ENCODE measurements around the gene MAB21L1. TPM values are rescaled to one million over a fixed set of nuclear protein-coding genes. Genes with fewer than 3 reads are reported as not detected.

The MAB21L1 gene
- 0.28 TPM for total RNA-seq

DNA sequence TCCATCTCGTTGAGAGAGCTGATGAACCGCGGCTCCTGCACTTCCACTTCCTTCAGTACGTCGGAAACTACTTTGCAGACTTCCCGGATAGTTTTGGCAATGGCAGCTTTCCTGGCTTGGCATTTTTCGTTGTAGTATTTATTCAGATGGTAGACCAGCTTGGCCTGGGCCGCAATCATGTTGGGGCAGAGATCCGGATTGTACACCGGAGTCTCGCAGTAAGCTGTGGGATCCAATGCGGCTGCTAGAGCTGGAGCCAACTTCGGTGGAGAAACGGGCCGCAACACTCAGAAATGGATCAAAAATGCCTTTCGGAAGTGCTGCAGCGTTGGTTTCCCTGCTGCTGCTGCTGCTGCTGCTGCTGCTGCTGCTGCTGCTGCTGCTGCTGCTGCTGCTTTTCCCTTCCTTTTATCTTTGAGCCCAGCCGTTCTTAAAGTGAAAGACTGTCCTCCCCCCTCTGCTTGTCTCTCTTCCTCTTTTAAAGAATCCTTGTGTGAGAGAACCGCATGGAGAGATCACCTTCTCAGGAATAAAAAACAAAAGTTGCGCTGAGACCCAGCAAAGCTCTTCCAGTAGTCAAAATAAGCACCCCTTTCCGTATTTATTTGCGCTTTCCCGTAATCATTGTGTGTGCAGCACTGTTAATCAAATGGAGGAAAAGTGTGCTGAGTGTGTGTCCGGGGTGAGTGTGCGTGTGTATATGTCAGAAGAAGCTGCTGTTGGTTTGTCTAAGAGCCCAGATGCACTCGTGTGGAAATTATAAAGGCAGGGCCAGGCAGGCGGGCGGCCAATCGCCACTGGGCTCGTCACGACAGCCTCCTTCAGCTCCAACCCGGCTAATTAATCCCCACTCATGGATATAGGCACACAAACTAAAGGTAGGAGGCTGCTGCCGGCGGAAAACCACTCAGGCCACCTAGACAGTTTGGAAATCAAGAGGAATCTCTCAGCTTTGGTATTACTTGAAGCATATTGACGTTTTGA lies at the start of gene MAB21L1:
Gene MAB21L1 (minus strand): TSS at position 730 of the 984 bp plus-strand sequence. CDS start 551 bp downstream, at position 179.
- peak; percentile 66 for ATAC-seq

DNA sequence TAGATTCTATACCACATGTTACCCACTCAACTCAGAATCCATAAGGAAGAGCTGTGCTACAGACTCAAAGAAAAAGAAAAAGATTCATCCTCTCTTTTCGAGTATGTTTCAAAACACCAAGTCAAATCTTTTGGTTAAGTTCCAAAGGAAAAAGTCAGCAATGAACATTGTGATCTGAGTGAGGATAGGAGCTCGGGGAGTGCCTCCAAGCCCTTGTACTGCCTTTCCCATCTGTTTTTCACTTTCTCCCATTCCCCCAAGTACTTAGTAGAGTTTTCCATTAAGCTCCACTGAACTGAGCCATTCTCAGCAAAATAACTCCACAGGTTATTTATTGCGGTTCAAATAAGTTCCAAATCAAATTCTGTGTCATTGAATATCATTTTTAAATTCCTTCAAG lies 47.7 kb upstream of the MAB21L1 start:
- ATAC-seq: no peak

DNA sequence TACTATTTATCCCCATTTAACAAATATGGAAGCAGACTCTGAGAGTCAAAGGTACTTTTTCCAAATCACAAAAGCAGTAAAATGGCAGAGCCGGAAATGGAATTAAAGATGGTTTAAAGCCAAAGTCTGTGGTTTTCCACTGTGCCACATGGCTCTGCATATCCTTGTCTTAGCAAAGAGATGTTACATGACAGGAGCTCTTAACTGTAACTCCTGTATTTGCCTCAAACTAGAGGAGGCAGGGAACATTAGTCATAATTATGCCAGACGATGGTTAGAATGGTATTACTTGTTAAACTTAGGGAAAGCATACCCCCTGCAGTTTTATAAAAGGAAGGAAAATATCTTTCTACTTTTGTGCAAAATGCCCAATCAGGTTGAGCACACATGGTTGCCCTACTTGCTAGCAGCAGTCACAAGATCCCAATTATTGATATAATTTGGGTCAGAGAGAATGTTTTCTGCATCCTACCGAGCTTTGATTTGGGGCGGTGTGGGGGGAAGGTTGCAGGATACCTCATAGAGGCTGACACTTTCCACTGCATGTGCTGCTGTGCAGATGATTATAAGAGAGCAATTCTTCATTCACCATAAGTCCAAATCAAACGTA lies 42.0 kb upstream of the MAB21L1 start:
- no peak for ATAC-seq

DNA sequence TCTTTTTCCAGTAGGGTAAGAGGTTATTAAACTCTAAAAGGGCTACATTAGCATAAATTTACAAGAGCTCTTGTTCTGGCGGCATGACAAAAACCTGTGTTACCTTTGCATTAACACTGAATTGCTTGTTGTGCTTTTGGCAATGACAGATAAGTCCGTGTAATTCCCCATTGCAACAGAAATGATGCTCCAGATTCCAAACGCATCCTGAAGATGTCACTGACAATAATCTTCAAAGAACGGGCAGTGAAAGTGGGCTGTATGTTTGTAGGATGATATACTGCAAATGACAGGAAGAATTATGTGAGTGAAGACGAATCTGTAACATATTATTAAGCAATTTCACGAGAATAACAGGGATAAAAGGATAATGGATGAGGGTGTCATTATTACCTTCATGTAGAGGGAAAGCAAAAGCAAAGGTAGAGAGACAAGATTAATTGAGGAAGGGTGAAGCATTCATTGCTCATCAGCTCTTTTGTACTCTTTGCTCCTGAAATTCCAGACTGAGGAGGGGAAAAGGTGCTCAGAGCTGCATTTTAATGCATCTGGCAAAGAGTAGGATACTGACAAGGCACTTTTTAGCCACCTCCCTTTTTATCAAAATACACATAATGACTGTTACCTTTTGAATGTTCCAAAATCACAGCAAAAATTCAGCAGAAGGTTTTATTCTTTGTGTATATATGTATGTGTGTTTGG lies 38.5 kb upstream of the MAB21L1 start:
- no peak for ATAC-seq

DNA sequence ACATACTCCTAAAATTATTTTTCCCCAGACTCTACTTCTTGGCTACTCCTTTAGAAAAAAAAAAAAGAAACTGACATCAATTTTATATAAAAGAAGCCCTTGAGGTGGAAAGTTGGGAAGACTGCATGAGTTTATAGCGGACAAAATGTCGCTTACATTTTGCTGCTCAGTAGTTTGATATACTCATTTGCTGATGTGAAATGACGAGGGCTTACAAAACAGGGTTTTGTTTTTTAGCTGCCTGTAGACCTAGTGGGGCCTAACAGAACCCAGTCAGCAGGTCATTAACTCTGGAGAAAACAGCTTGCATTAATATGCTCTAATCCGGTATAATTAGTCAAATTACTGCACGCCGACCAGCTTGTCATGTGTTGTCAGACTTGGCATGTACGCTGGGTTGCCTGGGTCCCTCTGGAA lies 37.6 kb upstream of the MAB21L1 start:
- ATAC-seq: no peak

DNA sequence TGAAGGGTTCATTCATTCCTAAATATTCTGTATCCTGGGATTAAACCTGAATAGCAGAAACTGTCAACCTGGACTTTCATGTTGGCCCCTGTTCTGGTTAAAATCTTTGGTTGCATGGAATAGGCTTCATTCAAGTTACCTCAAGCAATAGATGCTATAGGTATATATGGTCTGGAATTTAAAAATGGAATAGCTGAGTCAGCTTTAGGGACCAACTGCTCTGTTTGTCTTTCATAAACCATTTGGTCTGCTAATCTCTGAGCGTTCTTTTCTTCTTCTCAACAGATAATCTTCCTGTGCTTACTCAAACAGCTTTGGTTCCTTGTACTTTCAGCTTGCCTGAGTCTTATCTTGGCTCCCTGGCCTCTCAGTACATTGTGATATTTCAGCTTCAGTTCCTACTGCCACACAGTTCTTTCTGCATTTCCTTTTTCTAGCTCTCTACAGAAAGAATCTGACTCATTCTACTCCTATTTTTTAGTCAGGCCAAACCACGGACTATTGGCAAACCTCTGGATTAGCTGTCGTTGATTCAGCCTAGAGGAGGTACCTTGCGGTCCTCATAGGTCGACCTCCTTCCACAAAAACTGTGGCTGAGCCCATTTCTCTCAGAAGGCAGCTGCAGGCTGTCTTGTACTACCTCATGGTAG lies 35.9 kb upstream of the MAB21L1 start:
- peak; percentile 32 for ATAC-seq

DNA sequence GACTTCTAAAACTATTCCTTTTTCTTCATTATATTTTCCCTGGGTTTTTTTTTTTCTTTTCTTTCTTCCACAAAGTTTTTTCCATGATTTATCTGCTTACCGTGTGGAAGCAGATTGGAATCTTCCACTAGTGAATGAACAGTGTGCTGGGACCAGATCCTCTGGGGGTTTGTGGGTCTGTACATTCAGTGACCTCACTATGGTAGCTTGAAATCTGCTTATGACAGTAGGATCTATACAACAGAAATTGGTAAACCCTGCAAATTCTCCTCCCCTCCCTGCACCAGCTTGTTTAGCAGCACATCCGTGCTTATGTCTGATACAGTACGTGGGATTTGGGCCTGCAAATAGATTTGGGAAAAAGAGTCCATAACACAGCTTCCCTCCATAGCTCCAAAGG lies 26.0 kb upstream of the MAB21L1 start:
- no peak for ATAC-seq

DNA sequence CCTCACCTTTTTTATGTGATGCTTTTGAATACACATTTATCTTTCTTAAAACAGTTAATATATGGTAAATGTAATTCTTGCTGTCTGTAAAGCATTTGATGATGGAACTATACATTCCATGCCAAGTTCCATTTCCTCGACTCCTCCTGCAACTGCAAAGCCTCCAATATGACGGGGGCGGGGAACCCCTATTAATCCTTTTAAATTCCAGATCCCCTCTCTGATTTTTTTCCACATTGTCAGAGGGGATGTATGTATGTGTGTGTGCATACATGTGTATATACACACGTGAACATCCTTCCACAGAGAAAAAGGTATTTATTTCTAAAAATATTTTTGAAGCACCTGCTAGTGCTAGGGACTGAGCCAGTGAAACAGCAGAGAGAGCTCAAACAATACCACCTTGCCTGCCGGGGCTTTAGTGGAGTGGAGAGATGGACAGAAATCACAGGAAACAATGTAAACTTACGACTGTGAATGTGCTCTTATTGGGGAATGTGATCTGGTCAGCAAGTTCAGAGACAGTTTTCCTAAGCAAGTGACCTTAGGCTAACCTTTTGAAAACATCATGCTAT lies 25.3 kb upstream of the MAB21L1 start:
- no peak for ATAC-seq

DNA sequence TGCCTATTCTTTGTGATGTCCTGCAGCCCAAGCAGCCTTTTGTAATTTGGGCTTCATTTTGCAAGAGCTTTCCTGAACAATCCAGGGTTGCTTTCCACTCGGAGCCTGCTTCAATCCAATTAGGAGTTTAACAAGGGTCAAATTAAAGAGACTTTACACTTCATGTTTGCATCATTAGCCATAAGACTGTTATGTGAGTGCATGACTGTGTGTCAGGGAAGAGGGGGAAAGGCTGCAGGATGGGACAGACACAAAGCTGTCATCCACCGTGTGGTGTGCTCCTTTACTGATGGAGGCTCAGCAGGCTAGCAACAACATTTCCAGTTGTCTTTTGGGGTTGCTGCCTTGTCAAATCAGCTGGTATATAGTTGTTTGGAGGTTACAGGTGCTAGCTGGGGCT lies 23.7 kb upstream of the MAB21L1 start:
- no peak for ATAC-seq

DNA sequence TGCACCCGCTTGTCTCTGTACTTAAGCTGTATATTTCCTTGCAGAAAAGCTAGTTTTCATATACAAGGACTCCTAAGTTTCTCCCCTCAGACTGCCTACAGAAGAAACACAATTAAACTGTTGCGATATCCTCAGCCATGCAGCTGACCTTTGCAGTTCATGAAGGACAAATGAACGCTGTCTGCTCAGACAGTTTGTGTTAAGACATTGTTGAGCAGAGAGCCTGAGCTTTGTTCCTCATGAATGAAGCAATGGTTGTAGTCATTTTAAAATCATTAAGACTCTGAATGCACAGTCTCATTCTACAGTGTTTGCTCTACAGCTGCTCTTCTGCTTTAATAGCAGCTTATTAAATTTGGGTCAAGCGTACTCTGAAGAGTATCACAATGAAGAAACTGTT lies 23.2 kb upstream of the MAB21L1 start:
- no peak for ATAC-seq

DNA sequence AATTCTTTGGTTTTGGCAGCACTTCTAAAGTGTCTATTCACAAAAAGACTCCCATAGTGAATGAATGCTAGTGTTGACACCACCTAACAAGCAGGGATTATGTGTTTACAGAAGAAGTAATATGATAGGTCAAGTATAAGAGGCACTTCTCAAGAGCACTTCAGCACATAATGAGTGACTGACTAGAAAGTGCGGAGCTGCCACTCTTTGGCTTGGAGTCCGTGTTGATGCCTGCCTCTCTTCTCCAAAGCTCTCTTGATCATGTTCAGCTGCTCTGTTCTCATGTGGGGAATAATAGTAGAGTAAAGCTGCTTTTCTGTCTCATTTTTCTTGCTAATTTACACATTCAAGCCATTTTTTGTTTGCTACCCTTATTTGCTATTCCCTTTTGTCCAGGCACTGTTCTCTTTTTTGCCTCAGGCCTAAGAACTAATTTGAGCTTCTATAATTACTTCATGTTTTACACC lies 22.7 kb upstream of the MAB21L1 start:
- ATAC-seq: no peak

DNA sequence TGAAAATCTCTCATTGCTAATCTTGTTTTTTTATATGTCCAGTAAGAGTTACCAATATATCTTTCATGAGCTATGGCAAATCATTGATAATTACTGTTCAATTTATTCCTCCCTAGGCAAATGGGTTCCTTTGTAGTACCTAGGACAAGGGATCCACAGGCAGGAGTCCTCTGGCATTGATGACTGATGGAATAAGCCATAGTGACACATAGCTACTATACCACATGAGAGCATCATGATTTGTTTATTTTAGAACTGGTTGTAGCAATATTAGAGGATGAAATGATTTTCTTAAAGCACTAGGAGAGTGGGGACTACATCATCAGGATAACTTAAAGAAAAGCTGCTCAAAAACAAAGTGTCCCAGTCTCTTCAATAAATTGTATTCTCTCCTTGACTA lies 21.7 kb upstream of the MAB21L1 start:
- no peak for ATAC-seq

DNA sequence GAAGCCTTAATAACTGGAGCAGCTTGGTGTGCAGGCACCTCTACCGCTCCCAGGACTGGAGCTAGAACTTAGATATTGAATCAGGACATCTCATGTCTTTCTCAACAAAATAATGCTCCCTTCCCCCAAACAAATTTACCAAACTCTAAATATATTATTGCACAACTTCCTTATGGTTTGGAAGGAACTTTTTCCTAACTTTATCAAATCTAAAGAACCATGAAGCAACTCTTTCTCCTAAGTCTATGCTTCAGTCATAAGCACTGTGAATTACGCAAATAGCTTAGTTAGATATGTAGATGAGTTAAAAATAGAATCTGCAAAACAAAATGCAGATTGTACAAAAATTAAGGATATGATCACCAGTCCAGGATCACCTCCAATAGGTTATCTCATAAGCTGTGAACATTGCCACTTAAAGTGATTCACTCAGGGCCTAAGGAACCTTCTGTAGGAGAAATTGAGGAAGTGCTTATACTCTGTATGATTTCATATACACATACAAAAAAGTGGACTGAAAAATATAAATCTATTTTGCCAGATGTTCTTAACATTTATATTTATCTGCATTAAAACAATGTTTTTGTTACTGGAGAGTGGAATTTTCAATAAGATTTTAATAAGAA lies 20.4 kb upstream of the MAB21L1 start:
- ATAC-seq: no peak

DNA sequence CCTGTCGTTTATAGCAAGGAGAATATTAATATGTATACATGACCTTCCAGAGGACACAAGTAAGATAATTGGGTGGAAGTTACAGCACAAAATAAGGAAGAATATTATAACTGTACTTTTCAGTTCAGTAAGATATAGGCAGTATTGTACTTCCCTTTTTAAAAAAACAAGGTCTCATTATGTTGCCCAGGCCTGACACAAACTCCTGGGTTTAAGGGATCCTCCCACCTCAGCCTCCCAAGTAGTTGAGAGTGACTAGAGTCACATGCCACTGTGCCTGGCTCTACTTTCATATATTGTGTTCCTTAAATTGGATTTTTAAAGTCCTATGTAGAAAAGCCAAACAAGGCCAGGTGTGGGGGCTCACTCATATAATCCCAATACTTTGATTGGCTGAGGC lies 19.5 kb upstream of the MAB21L1 start:
- ATAC-seq: no peak

DNA sequence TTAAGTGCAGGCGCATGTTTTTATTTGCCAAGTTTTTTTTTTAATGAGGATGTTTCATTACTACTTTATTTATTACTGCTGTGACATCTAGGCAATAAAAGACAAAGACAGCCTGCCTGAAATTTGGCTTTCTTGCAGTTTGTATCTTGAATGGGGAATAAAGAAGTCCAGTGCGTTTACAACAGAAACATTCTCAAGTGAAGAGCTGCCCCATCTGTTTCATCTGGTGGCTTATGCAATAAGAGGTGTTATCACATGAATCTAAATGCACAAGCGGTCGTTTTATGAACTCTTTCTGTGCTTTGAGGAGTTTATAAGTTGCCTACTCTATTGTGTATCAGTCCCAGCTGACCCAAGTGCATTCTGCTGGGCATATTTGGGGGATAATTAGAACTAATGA lies 12.6 kb upstream of the MAB21L1 start:
- ATAC-seq: no peak

DNA sequence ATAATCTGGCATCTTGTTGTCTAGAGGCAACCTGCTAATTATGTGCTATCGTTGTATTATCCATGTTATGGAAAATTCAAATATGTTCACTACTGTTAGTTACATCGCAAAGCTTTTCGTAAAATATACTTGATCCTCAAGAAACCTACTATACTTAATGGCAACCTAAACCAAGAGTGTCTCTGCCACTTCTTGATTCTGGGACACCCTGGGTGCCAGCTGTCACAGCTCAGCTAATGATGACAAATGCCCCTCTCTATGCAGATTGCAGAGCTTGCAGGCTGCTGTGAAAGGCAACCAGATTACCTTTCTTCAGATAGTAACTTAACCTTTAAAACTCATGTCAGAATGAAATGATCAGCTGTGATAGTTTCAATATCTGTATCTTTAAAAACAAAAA lies 8.9 kb upstream of the MAB21L1 start:
- ATAC-seq: no peak

DNA sequence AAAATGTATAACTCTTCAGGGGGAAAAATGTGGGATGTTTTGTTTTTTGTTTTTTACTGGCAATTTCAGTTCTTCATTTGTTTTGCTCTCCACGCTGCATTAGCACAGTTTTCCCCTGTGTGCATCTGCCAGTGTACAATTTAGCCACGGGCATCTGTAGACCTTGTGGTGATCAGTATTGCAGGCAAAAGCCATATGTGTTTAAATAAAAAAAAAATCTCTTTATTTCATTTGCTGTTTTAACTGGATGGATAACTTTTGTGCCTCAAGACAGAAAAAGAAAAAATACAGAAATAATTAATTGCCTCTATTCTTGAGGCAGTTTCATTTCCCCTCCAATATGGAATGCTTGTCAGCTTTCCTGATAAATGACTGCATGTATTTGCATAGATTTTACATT lies 7.9 kb upstream of the MAB21L1 start:
- no peak for ATAC-seq

DNA sequence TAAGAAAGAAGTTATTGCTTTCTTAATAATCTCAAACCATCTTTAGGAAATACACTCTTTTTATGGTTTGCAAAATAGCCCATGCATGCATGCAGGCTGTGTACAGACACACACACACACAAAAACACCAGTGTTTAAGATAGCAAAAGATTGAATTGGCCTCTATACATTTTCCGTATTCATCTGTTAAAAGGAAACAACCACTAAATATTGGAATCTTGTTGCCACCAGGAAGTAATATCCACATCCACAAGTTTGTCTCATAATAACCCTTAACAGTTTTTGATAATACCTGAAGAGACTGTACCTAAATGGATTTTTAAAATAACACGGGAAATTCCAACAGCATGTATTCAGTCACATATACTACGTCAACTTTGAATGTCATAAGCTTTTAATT lies 7.3 kb upstream of the MAB21L1 start:
- no peak for ATAC-seq

DNA sequence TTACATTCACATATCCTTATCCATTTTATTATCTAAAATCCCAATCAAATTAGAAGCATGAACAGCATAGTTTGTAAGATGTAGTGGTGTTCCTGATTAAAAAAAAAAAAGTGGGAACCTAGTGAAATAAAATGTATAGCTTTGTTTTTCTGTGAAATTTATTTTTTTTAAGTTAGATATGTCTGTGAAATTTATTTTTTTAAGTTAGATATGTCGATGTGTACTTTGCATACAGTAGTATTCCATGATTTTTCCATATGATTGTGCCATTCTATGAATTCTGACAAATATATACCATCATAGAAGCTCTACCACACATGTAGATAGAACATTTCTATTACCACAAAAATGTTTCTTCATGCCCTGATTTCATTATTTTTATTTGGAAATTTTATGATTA lies 6.0 kb upstream of the MAB21L1 start:
- ATAC-seq: no peak

DNA sequence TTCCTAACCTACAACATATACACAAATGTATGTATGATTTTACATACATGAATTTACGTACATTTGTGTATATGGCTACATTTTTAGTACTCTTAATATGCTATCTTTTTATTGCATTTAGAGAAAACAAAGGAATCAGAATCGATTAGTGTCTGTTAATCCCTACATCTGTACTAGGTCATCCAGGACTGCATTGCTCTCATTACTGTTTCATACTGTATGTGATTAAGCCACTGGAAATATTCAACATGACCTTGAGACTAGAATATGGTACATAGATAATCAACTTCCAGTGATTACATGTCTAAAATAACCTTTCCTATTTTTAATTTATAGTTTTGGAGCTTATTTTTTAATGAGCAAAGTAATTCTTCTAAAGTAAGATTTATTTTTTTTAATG lies 5.3 kb upstream of the MAB21L1 start:
- ATAC-seq: no peak

DNA sequence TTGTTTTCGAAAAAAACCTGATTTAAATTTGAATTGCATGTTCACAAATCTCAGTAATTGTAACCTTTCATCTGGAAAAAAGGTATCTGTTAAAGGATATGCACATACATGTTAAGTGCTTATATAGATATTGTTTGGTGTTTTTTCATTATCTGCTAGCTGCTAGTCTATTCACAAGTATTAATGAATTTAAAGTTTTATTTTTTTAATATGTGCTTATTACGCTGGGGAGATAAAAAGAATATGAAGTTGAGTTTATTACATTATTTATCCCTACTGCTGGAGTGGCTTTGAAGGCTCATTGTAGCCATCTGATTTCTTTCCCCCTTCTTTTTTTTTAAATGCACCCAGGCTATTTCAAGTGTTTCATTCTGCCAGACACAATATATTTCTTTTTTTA lies 3.9 kb upstream of the MAB21L1 start:
- ATAC-seq: no peak

DNA sequence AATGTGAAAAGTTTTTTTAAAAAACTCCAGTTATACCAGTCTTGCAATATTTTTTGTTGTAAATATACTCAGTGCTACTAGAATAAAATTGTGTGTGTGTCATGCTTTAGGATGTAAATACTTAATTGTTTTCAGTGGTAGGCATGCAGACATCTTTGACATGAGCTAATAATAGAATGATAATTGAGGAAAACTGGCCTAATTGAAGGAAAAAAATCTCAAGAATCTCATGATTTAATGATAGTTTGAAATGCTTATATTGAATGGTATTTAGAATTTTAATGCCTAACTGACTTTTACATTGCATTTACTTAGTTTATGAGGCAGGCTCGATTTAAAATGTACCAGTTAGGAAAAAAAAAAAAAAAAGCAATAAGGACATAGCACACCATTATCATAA lies 3.2 kb upstream of the MAB21L1 start:
- ATAC-seq: no peak
